GM20000 (cell line): ENCODE measurements around the gene PTPN22.

Experiments used
- DNase-seq: peaks from one replicate; pipeline ENCODE4 v3.0.0; 2012; ENCODE audit warnings: low spot score
- TF ChIP-seq, protein P1 (sequence below): IDR thresholded peaks from 2 replicates; pipeline ENCODE4 v1.5.1; 2012; ENCODE audit warnings: mild to moderate bottlenecking, control low read depth; ENCODE audit errors: extremely low read depth, missing control alignments

The PTPN22 gene

DNA sequence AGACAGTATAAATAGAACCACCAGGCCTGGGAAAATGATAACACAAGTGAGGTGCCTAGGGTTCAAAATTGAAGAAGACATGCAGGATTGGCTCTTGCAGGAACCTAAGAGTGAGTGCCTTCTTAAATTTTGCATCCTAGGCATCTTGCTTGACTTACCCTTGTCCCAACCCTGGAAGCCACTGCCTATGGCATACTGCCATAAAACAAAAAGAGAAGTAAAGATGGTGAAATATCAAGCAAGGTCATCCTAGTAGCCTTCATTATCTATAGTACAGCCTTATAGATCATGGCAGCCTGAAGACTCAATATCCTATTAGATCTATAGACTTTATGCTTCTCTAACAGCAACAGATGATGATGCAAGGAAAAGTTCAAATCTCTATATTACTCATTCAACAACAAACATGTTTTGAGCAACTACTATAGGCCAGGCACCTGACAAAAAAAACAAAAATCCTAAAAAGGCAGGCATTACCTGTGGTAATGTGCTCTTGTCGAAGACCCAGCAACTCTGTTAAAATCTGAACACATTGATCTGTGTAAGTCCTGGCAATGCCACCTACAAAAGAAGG lies 26.8 kb upstream of the PTPN22 start:
- DNase-seq: no peak
- TF ChIP-seq, protein P1, sequence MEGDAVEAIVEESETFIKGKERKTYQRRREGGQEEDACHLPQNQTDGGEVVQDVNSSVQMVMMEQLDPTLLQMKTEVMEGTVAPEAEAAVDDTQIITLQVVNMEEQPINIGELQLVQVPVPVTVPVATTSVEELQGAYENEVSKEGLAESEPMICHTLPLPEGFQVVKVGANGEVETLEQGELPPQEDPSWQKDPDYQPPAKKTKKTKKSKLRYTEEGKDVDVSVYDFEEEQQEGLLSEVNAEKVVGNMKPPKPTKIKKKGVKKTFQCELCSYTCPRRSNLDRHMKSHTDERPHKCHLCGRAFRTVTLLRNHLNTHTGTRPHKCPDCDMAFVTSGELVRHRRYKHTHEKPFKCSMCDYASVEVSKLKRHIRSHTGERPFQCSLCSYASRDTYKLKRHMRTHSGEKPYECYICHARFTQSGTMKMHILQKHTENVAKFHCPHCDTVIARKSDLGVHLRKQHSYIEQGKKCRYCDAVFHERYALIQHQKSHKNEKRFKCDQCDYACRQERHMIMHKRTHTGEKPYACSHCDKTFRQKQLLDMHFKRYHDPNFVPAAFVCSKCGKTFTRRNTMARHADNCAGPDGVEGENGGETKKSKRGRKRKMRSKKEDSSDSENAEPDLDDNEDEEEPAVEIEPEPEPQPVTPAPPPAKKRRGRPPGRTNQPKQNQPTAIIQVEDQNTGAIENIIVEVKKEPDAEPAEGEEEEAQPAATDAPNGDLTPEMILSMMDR: no peak

DNA sequence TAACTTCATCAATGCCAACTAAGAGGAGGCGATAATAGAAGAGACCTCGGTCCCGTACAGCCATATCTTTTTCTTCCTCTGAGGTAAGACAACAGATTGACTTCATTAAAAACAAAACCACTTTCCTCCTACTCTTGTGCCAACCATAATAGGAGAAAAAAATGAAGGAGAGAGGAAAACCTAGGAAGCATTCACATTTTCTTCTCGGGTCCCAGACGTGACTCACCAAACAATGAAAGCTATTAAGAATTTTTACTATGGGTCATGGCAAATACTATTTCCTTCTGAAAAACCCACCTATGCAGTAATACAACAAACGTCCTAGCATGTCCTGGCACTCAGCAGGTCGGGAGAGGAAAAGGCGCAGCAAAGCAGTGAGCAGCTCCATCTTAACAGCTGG lies 24.4 kb upstream of the PTPN22 start:
- no peak for DNase-seq
- TF ChIP-seq, protein P1: no peak

DNA sequence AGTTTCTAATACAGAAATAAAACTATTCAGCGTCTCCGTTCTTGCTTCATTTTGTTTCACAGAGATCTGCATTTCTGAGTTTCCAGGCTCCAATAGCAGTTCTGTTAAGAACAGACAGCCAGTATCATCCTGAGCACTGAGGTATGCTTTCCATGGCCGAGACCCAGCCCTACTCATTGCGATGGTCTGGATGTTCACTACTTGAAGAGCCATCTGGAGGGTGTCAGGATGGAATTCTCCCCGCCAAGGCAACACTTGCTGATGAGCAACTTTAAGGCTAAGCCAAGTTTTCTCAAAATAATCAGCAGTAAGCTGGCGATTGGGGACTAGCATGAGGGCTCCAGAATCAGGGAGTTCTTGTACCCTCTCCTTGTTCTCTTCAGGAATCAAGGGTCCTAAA lies 23.6 kb upstream of the PTPN22 start:
- TF ChIP-seq, protein P1: no peak
- no peak for DNase-seq

DNA sequence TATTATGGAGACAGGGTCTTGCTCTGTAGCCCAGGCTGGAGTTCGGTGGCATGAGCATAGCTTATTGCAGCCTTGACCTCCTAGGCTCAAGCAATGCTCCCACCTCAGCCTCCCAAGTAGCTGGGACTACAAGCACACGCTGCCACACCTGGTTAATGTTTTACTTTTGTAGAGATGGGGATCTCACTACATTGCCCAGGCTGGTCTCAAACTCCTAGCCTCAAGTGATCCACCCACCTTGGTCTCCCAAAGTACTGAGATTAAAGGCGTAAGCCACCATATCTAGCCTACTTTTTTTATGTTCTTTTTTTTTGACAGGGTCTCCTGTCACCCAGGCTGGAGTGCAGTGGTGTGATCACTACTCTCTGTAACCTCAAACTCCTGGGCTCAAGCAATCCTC lies 21.8 kb upstream of the PTPN22 start:
- no peak for DNase-seq
- TF ChIP-seq, protein P1: no peak

DNA sequence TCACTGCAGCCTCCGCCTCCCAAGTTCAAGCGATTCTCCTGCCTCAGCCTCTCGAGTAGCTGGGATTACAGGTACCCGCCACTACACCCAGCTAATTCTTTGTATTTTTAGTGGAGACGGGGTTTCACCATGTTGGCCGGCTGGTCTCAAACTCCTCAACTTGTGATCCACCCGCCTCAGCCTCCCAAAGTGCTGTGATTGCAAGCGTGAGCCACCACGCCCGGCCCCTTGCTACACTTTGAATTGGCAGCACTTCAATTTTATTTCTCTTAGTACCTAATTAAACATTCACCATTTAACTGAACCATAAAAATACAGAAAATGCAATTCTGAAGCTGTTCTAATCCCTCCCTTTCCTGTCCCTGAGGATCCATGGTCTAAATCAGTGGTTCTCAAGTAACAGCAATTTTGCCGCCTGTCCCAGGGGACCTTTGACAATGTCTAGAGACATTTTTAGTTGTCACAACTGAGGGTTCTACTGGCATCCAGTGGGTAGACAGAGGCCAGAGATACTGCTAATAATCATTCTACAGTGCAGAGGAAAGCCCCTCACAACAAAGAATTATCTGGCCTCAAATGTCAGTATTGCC lies 20.2 kb upstream of the PTPN22 start:
- no peak for DNase-seq
- TF ChIP-seq, protein P1: no peak

DNA sequence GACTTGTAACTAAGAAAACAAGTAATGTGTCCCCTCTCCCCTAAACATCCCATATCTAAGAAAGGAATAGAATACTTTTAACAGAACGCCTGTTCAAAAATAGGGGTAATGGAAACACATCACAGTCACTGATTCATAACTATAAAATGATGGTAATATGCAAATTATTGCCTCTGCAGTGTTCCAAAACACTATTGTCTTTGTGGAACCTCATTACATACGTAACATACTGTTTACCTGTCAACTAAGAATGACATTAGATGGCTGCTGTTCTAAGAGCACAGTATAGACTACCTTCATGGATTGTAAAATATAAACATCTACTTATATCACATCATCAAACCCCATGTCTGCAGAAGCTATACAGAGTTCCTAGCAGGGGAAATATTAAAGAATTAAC lies 19.3 kb upstream of the PTPN22 start:
- no peak for DNase-seq
- TF ChIP-seq, protein P1: no peak

DNA sequence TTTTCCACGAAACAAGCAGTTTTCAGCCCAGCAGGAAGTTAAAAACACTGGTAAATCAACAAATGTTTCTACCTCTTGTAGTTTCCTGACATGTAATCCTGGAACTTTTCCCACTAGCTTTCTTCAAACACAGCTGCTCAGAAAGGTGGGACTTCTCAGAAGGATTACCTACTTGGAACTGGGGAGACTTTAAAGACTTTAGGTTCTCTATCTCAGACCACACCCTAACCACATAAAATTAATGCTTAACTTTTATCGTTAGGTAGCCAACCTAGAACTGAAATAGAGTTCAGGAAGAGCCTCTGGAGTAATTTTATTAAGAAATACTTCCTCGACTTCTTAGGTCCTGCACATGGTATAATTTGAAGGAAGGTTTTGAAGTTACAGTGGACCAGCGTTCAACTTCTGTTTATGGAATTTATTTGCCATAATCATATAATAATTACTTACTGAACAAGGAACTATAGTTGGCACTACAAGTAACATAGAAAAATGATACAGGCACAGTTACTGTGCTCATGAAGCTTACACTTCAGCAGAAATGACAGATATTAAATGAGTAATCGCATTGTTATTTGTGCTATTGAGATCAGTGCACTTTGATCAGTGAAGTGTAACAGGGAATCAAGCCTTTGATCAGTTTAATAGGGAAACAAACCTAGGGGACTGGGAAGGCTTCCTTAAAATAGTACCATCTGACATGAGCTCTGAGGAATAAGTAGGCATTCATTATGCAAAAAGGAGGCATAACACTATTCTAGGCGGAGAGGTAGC lies 16.1 kb upstream of the PTPN22 start, which contains the start of gene BCL2L15:
Gene BCL2L15, minus strand, starts transcription at position 180 of the 774 bp plus-strand sequence. CDS start 206 bp downstream, outside the sequence.
- TF ChIP-seq, protein P1: no peak
- DNase-seq: no peak
